ENCODE results near the gene AP2A2. TPM values are rescaled to one million over a fixed set of nuclear protein-coding genes. Genes with fewer than 3 reads are reported as not detected.

AP2A2 gene
- total RNA-seq, 2 donors from 2014 or later: 99.0 to 109 TPM

DNA sequence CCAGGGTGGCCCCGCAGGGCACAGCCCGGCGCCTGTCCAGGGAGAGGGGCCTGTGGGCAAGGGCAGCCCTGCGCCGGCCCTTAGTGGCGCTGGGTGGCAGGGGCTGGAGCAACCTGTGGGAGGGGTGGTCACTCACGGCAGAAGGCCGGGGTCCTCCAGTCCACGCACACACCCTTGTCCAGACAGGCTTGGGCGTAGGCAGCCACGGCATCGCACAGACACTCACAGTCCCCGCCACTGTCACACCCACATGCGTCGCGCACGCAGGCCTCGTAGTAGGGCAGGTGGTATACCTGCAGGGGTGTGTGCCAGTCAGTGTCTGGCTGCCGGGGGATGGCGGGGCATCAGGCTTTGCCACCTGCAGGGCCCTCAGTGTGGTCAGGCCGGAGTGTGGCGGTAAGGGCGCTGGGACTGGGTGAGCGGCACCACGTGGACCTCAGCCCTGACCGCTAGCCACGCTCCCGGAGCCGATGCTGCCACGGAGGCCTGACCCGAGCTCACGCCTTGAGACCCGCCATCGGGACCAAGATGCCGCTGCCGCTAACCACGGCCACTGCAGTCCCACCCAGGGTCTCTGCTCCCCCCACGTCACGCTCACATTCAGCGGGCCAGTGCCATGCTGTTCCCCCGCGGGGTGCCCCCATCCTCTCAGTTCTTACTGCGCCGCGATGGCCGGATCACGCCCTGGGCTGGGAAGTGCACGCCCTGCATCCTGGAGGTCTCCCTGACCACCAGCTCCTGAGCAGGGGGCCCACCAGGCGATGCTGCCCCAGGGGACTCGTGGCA lies 98.3 kb downstream of the AP2A2 start:
- no peak for ATAC-seq (ENCODE audit: insufficient number of reproducible peaks, low FRiP score, low read depth)
- Histone ChIP-seq H3K27ac (no peak overlapping the region), H3K36me3 (no peaks in the 10 kb centered on the region), H3K27me3 (replicated peaks; ENCODE audit: insufficient read depth) (no peaks in the 10 kb centered on the region), H3K9me3 (no peaks in the 10 kb centered on the region), H3K4me3 (no peak overlapping the region), H3K4me1 (ENCODE audit: control insufficient read depth in 1 of 2, low read depth in 2 of 2) (no peaks in the 10 kb centered on the region)
- no peak for DNase-seq (ENCODE audit: low spot score)
- TF ChIP-seq, protein P1, sequence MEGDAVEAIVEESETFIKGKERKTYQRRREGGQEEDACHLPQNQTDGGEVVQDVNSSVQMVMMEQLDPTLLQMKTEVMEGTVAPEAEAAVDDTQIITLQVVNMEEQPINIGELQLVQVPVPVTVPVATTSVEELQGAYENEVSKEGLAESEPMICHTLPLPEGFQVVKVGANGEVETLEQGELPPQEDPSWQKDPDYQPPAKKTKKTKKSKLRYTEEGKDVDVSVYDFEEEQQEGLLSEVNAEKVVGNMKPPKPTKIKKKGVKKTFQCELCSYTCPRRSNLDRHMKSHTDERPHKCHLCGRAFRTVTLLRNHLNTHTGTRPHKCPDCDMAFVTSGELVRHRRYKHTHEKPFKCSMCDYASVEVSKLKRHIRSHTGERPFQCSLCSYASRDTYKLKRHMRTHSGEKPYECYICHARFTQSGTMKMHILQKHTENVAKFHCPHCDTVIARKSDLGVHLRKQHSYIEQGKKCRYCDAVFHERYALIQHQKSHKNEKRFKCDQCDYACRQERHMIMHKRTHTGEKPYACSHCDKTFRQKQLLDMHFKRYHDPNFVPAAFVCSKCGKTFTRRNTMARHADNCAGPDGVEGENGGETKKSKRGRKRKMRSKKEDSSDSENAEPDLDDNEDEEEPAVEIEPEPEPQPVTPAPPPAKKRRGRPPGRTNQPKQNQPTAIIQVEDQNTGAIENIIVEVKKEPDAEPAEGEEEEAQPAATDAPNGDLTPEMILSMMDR (IDR thresholded peaks at IDR 0.05): no peak

GRCh38 chr11:1024597-1025409 lies 99.1 kb downstream of the AP2A2 start:
- H3K9me3 ChIP-seq: no peaks in the 10 kb centered on the region

GRCh38 chr11:1025410-1026162 lies 99.9 kb downstream of the AP2A2 start:
- TF ChIP-seq, protein P1 (IDR thresholded peaks at IDR 0.05): no peak
- no peaks in the 10 kb centered on the region for H3K9me3 ChIP-seq
- DNase-seq (ENCODE audit: low spot score): no peak
- H3K27me3 ChIP-seq (replicated peaks; ENCODE audit: insufficient read depth): no peaks in the 10 kb centered on the region
- ATAC-seq (ENCODE audit: insufficient number of reproducible peaks, low FRiP score, low read depth): no peak
- no peaks in the 10 kb centered on the region for H3K36me3 ChIP-seq
- no peaks in the 10 kb centered on the region for H3K4me1 ChIP-seq (ENCODE audit: control insufficient read depth in 1 of 2, low read depth in 2 of 2)
- no peak overlapping the region for H3K27ac ChIP-seq
- no peak overlapping the region for H3K4me3 ChIP-seq

More at GRCh38 chr11:1024597-1025409, 99.1 kb downstream of the AP2A2 start:
- Histone ChIP-seq H3K27ac (no peak overlapping the region), H3K27me3 (replicated peaks; ENCODE audit: insufficient read depth) (no peaks in the 10 kb centered on the region), H3K36me3 (no peaks in the 10 kb centered on the region), H3K4me1 (ENCODE audit: control insufficient read depth in 1 of 2, low read depth in 2 of 2) (no peaks in the 10 kb centered on the region), H3K4me3 (no peak overlapping the region)
- TF ChIP-seq, protein P1 (IDR thresholded peaks at IDR 0.05): no peak
- DNase-seq (ENCODE audit: low spot score) (no peak), ATAC-seq (ENCODE audit: insufficient number of reproducible peaks, low FRiP score, low read depth) (no peak)

- TF ChIP-seq, protein P1 (IDR thresholded peaks at IDR 0.05): no peak
- Histone ChIP-seq H3K4me3 (no peak overlapping the region), H3K9me3 (no peaks in the 10 kb centered on the region), H3K4me1 (ENCODE audit: control insufficient read depth in 1 of 2, low read depth in 2 of 2) (no peaks in the 10 kb centered on the region), H3K27ac (no peak overlapping the region), H3K27me3 (replicated peaks; ENCODE audit: insufficient read depth) (no peaks in the 10 kb centered on the region), H3K36me3 (no peaks in the 10 kb centered on the region)
- DNase-seq (ENCODE audit: low spot score): no peak
- ATAC-seq (ENCODE audit: insufficient number of reproducible peaks, low FRiP score, low read depth): no peak
Observed at GRCh38 chr11:1026163-1026450, 100.4 kb downstream of the AP2A2 start.

All from thoracic aorta (tissue), 2 donors.